PC-9 (cell line): ENCODE measurements around the gene CNGA2. TPM values are rescaled to one million over a fixed set of nuclear protein-coding genes. Genes with fewer than 3 reads are reported as not detected.

Source experiments
- BruUV-seq: library from RNA; stranded (reverse); fragments of 400-500 nt; replicated peaks from 2 replicates; lab custom pipeline; 2021; lab: Mats Ljungman, UMichigan
- CTCF ChIA-PET: fragments of 300-600 bp; sonication (Branson Sonifier 250); formaldehyde crosslinking; loops from one replicate; lab custom pipeline; 2022; ENCODE audit warnings: antibody characterized with exemption; lab: Charles Lee
- POLR2A ChIA-PET: fragments of 300-600 bp; sonication (Branson Sonifier 250); formaldehyde crosslinking; loops from one replicate; lab custom pipeline; 2022; ENCODE audit warnings: antibody characterized with exemption; ENCODE audit not compliant: unreplicated experiment; lab: Charles Lee
- DNase-seq, 2 experiments: peaks; one replicate each; pipeline versions ENCODE4 v3.0.0 to v3.0.0-alpha.2; 2015 to 2022; ENCODE audit warnings: mixed read lengths in 1 of 2
- H2AFZ ChIP-seq: fragments of 200-600 bp; sonication (generic); 2 replicates; pipeline ENCODE4 v1.8.1; 2017; ENCODE audit warnings: antibody characterized with exemption
- H3F3A ChIP-seq: fragments of 200-600 bp; sonication (generic); 2 replicates; pipeline ENCODE4 v1.8.1; 2017; ENCODE audit warnings: antibody characterized with exemption, mild to moderate bottlenecking, low read depth; ENCODE audit not compliant: insufficient read depth
- H3K27ac ChIP-seq: fragments of 200-600 bp; sonication (generic); 2 replicates; pipeline ENCODE4 v1.6.1; 2016; ENCODE audit warnings: mixed run types
- H3K27me3 ChIP-seq: fragments of 200-600 bp; sonication (generic); 2 replicates; pipeline ENCODE4 v1.6.1; 2016; ENCODE audit warnings: low read depth, mixed run types; ENCODE audit not compliant: insufficient read depth
- H3K36me3 ChIP-seq: fragments of 200-600 bp; sonication (generic); 2 replicates; pipeline ENCODE4 v1.6.1; 2016; ENCODE audit warnings: low read depth, mixed run types
- H3K4me1 ChIP-seq: fragments of 200-600 bp; sonication (generic); replicated peaks from 2 replicates; pipeline ENCODE4 v1.6.1; 2016; ENCODE audit warnings: mixed run types; ENCODE audit not compliant: insufficient read depth
- H3K4me2 ChIP-seq: fragments of 200-600 bp; sonication (generic); 2 replicates; pipeline ENCODE4 v1.6.1; 2017; ENCODE audit warnings: mixed run types
- H3K4me3 ChIP-seq: fragments of 200-600 bp; sonication (generic); 2 replicates; pipeline ENCODE4 v1.6.1; 2016; ENCODE audit warnings: mixed run types
- H3K79me2 ChIP-seq: fragments of 200-600 bp; sonication (generic); 2 replicates; pipeline ENCODE4 v1.6.1; 2017; ENCODE audit warnings: low read depth, mixed run types
- H3K9me2 ChIP-seq: fragments of 200-600 bp; sonication (generic); 2 replicates; pipeline ENCODE4 v1.8.1; 2017; ENCODE audit warnings: mild to moderate bottlenecking; ENCODE audit not compliant: insufficient read depth
- H3K9me3 ChIP-seq: fragments of 200-600 bp; sonication (generic); 2 replicates; pipeline ENCODE4 v1.8.1; 2016; ENCODE audit warnings: low read depth; ENCODE audit not compliant: insufficient read depth
- H4K20me1 ChIP-seq: fragments of 200-600 bp; sonication (generic); 2 replicates; pipeline ENCODE4 v1.8.1; 2017; ENCODE audit not compliant: insufficient read depth
- CTCF ChIP-seq: fragments of 200-600 bp; sonication (generic); conservative IDR thresholded peaks from 2 replicates; pipeline ENCODE4 v1.6.1; 2017; ENCODE audit warnings: mixed run types, antibody characterized with exemption, mild to moderate bottlenecking, moderate library complexity
- EZH2 ChIP-seq: fragments of 200-600 bp; sonication (generic); IDR thresholded peaks from 2 replicates; pipeline ENCODE4 v1.8.0; 2017; ENCODE audit warnings: antibody characterized with exemption, low read depth
- intact Hi-C: fragments of 100-400 bp; cut with micrococcal nuclease; formaldehyde crosslinking; loops from one replicate; pipeline ENCODE4 v1.10.0; 2022; ENCODE audit not compliant: unreplicated experiment
- total RNA-seq: library from RNA; stranded (reverse); gene quantifications from 2 replicates; pipeline ENCODE4 v1.2.3, GENCODE V29; 2021

CNGA2 gene
- total RNA-seq, 1 experiment from 2014 or later = not detected

GRCh38 chrX:151701071-151701470, 33.5 kb upstream of the CNGA2 start:
- POLR2A ChIA-PET = no interaction called here
- Histone ChIP-seq H3K9me2 (no peaks in the 10 kb centered on the region), H3K9me3 (no peaks in the 10 kb centered on the region), H3K4me1 (no peaks in the 10 kb centered on the region), H3K79me2 (no peaks in the 10 kb centered on the region), H3K27ac (no peak overlapping the region), H3K4me2 (no peak overlapping the region), H3K4me3 (no peak overlapping the region), H4K20me1 (no peaks in the 10 kb centered on the region), H3F3A (no peaks in the 10 kb centered on the region), H2AFZ (no peak overlapping the region), H3K36me3 (no peaks in the 10 kb centered on the region), H3K27me3 (peaks cover 92% of the 10 kb centered on the region)
- CTCF ChIA-PET = no interaction called here
- BruUV-seq = no TSS peak
- intact Hi-C loops = no loop called here
- DNase-seq = no peak
- TF ChIP-seq EZH2 = no peak
- no peak for TF ChIP-seq CTCF

DNA sequence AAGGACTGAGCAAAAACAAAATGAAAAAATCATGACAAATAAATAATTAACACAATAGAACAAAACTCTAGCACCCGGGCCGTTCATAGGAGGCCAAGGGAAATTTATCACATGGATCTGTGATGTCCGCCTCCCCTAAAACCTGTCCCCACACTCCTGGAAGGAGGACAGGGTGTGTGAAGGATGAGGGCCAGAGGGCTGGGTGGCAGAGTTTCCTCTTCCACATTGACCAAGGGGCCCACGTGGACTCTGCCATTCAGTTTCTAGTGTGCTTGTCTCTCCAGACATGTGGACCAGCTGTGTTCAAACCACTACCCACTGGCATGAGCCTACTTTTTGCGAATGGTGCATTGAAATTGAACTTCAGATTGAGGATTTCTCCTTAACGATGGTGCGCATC, 33.0 kb upstream of the CNGA2 start:
- Histone ChIP-seq H3K79me2 (no peaks in the 10 kb centered on the region), H2AFZ (no peak overlapping the region), H3K4me1 (no peaks in the 10 kb centered on the region), H3K9me3 (no peaks in the 10 kb centered on the region), H4K20me1 (no peaks in the 10 kb centered on the region), H3K27me3 (peaks cover 92% of the 10 kb centered on the region), H3K4me2 (no peak overlapping the region), H3K36me3 (no peaks in the 10 kb centered on the region), H3K9me2 (no peaks in the 10 kb centered on the region), H3F3A (no peaks in the 10 kb centered on the region), H3K4me3 (no peak overlapping the region), H3K27ac (no peak overlapping the region)
- ChIA-PET CTCF (no interaction called here), POLR2A (no interaction called here)
- no TSS peak for BruUV-seq
- intact Hi-C loops = no loop called here
- TF ChIP-seq CTCF (no peak), EZH2 (no peak)
- DNase-seq = no peak

GRCh38 chrX:151702026-151702714, 32.4 kb upstream of the CNGA2 start:
- no peak overlapping the region for H2AFZ ChIP-seq
- ChIA-PET CTCF (no interaction called here), POLR2A (no interaction called here)
- no TSS peak for BruUV-seq
- intact Hi-C loops = no loop called here
- no peaks in the 10 kb centered on the region for H3K9me2 ChIP-seq
- H3K79me2 ChIP-seq = no peaks in the 10 kb centered on the region
- TF ChIP-seq CTCF (no peak), EZH2 (no peak)
- no peaks in the 10 kb centered on the region for H3K4me1 ChIP-seq
- no peak overlapping the region for H3K27ac ChIP-seq
- no peaks in the 10 kb centered on the region for H3K36me3 ChIP-seq
- H3K4me3 ChIP-seq = no peak overlapping the region
- H4K20me1 ChIP-seq = no peaks in the 10 kb centered on the region
- peaks cover 95% of the 10 kb centered on the region for H3K27me3 ChIP-seq
- DNase-seq = no peak
- H3K9me3 ChIP-seq = no peaks in the 10 kb centered on the region
- H3K4me2 ChIP-seq = no peak overlapping the region
- H3F3A ChIP-seq = no peaks in the 10 kb centered on the region
